Cardiac muscle cell (in vitro differentiated cells and primary cell): ENCODE results near the gene TTC28. TPM values are rescaled to one million over a fixed set of nuclear protein-coding genes. Genes with fewer than 3 reads are reported as not detected.

Experiments
- DNase-seq, 2 donors: peaks; one replicate each; pipeline versions ENCODE4 v3.0.0 to v3.0.0-alpha.2; 2010 to 2017; ENCODE audit warnings: low read depth in 1 of 2, low spot score in 1 of 2
- H3K27ac ChIP-seq: fragments of 200-600 bp; sonication (generic); 2 replicates; pipeline ENCODE4 v1.5.1; 2016
- H3K27me3 ChIP-seq: fragments of 200-600 bp; sonication (generic); 2 replicates; pipeline ENCODE4 v1.6.0; 2016; ENCODE audit warnings: control low read depth
- H3K36me3 ChIP-seq: fragments of 200-600 bp; sonication (generic); 2 replicates; pipeline ENCODE4 v1.5.1; 2016; ENCODE audit warnings: control low read depth
- H3K4me1 ChIP-seq: fragments of 200-600 bp; sonication (generic); 2 replicates; pipeline ENCODE4 v1.8.1; 2017; ENCODE audit warnings: low read depth, mild to moderate bottlenecking, mixed run types
- H3K4me3 ChIP-seq: fragments of 200-600 bp; sonication (generic); 2 replicates; pipeline ENCODE4 v1.5.1; 2016; ENCODE audit warnings: mild to moderate bottlenecking
- H3K9me3 ChIP-seq: fragments of 200-600 bp; sonication (generic); 2 replicates; pipeline ENCODE4 v1.5.1; 2017; ENCODE audit warnings: low read depth, mild to moderate bottlenecking, control low read depth
- polyA plus RNA-seq: library from polyadenylated mRNA; unstranded; fragments of >200 nt; fragmentation: Nextera tagmentation; extraction: Ambion mirVana; gene quantifications from 2 replicates; pipeline ENCODE4 v1.2.1, GENCODE V29; 2016
- total RNA-seq: library from RNA; depleted of rRNA; stranded (reverse); fragments of >200 nt; gene quantifications from 2 replicates; pipeline ENCODE4 v1.2.3, GENCODE V29; 2016
- TF ChIP-seq, protein P1 (sequence below): IDR thresholded peaks from 2 replicates; pipeline ENCODE4 v1.5.1; 2012; ENCODE audit warnings: low read depth, mild to moderate bottlenecking, low read length

The TTC28 gene
- total and polyA plus RNA-seq, 2 experiments from 2014 or later, result 27.3 to 109 TPM

GRCh38 chr22:28128827-28129226 lies 550.8 kb downstream of the TTC28 start:
- no peak overlapping the region for H3K27ac ChIP-seq
- DNase-seq, result no peak
- H3K36me3 ChIP-seq, result no peaks in the 10 kb centered on the region
- no peak overlapping the region for H3K4me3 ChIP-seq
- no peaks in the 10 kb centered on the region for H3K9me3 ChIP-seq
- H3K4me1 ChIP-seq, result peaks cover 6% of the 10 kb centered on the region
- no peaks in the 10 kb centered on the region for H3K27me3 ChIP-seq
- TF ChIP-seq, protein P1, sequence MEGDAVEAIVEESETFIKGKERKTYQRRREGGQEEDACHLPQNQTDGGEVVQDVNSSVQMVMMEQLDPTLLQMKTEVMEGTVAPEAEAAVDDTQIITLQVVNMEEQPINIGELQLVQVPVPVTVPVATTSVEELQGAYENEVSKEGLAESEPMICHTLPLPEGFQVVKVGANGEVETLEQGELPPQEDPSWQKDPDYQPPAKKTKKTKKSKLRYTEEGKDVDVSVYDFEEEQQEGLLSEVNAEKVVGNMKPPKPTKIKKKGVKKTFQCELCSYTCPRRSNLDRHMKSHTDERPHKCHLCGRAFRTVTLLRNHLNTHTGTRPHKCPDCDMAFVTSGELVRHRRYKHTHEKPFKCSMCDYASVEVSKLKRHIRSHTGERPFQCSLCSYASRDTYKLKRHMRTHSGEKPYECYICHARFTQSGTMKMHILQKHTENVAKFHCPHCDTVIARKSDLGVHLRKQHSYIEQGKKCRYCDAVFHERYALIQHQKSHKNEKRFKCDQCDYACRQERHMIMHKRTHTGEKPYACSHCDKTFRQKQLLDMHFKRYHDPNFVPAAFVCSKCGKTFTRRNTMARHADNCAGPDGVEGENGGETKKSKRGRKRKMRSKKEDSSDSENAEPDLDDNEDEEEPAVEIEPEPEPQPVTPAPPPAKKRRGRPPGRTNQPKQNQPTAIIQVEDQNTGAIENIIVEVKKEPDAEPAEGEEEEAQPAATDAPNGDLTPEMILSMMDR, result no peak

DNA sequence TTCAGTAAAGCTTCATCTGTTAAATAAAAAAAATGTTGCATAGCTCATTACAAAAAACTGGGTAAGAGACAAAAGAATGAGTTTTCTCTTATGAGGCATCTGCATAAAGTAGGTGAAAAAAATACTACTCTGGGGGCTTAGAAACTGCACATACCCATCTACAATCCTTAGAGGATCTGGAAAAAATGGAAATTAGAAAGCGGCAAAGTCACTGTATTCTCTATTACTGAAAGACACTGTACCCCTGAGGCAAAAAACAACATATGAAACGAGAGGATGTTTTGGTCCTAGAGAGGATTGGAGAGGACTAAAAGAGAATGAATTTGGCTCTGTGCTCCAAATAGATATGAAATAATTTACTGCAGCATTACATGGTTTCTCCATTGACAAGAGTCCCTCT lies 553.8 kb downstream of the TTC28 start:
- Histone ChIP-seq H3K4me1 (peaks cover 6% of the 10 kb centered on the region), H3K36me3 (no peaks in the 10 kb centered on the region), H3K4me3 (no peak overlapping the region), H3K9me3 (no peaks in the 10 kb centered on the region), H3K27ac (no peak overlapping the region), H3K27me3 (no peaks in the 10 kb centered on the region)
- TF ChIP-seq, protein P1, result no peak
- no peak for DNase-seq

- TF ChIP-seq, protein P1, result no peak
- no peak overlapping the region for H3K27ac ChIP-seq
- no peak for DNase-seq
- no peak overlapping the region for H3K4me3 ChIP-seq
- no peaks in the 10 kb centered on the region for H3K36me3 ChIP-seq
- no peaks in the 10 kb centered on the region for H3K9me3 ChIP-seq
- no peaks in the 10 kb centered on the region for H3K27me3 ChIP-seq
- peaks cover 8% of the 10 kb centered on the region for H3K4me1 ChIP-seq
These were observed 555.5 kb downstream of the TTC28 start for GRCh38 chr22:28123989-28124766.

DNA sequence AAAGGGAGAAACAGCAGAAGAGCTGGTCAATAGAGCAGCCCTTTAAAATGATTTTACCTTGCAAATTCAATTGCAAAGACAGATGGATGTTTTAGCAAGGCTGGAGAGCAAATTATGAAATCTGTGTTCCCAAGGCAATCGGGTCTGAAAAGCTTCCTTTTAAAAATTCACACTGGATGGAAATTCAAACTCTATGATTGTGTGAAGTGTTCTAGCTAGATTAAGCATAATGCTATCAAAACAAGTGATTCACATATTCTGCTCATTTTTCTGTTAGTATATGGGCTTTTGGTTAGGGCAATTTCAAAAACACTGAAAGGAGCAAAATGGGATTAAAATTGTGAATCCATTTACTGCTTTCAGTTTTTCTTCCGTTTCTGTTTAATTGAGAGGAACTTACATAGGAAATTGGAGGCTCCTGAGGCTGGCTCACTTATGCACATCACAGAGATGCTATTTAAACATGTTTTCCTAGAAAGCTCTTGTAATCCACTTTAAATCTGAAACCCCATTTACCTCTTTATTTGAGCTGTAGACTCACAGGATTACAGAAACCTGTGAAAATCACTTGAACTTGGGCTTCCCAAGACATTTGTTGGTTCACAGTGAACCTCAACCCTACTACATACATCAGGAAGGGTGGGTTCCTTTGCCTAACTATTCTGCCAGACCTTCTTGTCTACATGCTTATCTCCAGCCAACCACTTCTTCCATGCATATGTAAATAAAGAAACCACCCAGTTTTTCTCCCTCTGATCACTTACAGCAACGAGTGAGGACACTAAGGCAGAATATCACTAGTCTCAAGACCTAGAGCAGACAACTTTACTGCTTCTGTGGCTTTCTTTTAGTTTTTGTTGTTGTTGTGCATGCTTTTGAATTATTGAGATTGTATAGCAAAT lies 558.7 kb downstream of the TTC28 start:
- TF ChIP-seq, protein P1, result no peak
- Histone ChIP-seq H3K9me3 (no peaks in the 10 kb centered on the region), H3K27ac (no peak overlapping the region)

DNA sequence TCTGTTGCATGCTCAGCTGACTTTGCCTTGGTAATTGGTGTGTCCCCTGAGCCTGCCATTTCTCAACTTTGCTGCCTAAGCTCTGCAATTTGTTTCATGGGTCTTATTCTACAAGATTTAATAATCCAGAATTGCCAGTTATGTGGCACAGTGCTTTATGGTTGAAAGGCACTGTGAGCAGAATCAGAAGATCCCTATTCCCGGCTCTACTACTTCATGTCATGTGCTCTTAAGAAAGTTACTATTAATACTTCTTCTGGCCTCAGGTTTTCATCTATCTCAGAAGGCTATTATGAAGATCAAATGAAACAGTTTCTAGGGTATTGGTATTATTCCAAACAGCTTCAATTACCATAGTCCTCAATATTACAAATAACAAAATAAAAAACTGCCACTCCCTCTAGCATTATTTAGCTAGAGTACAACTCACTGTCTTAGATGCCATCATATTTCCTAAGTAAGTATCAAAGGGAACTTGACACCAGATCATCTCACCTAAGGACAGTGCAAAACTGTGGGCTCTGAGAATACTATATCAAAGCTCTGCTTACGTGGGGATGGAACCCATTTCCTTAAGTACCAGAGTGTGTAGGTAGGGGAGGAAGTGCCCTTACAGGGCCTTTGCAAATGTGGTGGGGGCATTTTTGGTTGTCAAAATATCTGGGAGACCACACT lies 560.5 kb downstream of the TTC28 start:
- no peak overlapping the region for H3K4me3 ChIP-seq
- H3K36me3 ChIP-seq, result no peaks in the 10 kb centered on the region
- no peak for DNase-seq
- H3K9me3 ChIP-seq, result no peaks in the 10 kb centered on the region
- TF ChIP-seq, protein P1, result no peak
- H3K27ac ChIP-seq, result no peak overlapping the region
- H3K4me1 ChIP-seq, result peaks cover 7% of the 10 kb centered on the region
- no peaks in the 10 kb centered on the region for H3K27me3 ChIP-seq

More for the DNA sequence above, 558.7 kb downstream of the TTC28 start:
- Histone ChIP-seq H3K27me3 (no peaks in the 10 kb centered on the region), H3K36me3 (no peaks in the 10 kb centered on the region), H3K4me1 (peaks cover 7% of the 10 kb centered on the region), H3K4me3 (no peak overlapping the region)
- no peak for DNase-seq
